ENCODE data around the gene BANP.
A peak's percentile ranks its signal among the peaks of the same experiment; 100 is the strongest.

Gene BANP

GRCh38 chr16:87952751-87953150 is 1.5 kb downstream of the BANP start:
- no peak for DNase-seq

GRCh38 chr16:87953308-87954215 is 2.3 kb downstream of the BANP start:
- DNase-seq = no peak

GRCh38 chr16:87954361-87954760 is 3.1 kb downstream of the BANP start:
- DNase-seq = no peak

- DNase-seq = no peak
Measured at GRCh38 chr16:87954826-87955225, 3.6 kb downstream of the BANP start.

GRCh38 chr16:87955302-87956097 is 4.3 kb downstream of the BANP start:
- no peak for DNase-seq

GRCh38 chr16:87956098-87956364 is 4.8 kb downstream of the BANP start:
- DNase-seq = no peak

GRCh38 chr16:87956365-87957231 is 5.4 kb downstream of the BANP start:
- peak; percentile 36 for DNase-seq

- DNase-seq = no peak
Measured at GRCh38 chr16:87957296-87958094, 6.3 kb downstream of the BANP start.

- no peak for DNase-seq
Measured at GRCh38 chr16:87958632-87959031, 7.4 kb downstream of the BANP start.

- DNase-seq = no peak
Measured at GRCh38 chr16:87959391-87959990, 8.3 kb downstream of the BANP start.

- no peak for DNase-seq
Measured at GRCh38 chr16:87960296-87960695, 9.1 kb downstream of the BANP start.

GRCh38 chr16:87960852-87961251 is 9.6 kb downstream of the BANP start:
- DNase-seq = no peak

- no peak for DNase-seq
Measured at GRCh38 chr16:87961623-87962022, 10.4 kb downstream of the BANP start.

- peak; percentile 85 for DNase-seq
Measured at GRCh38 chr16:87963400-87963799, 12.2 kb downstream of the BANP start.

- no peak for DNase-seq
Measured at GRCh38 chr16:87964049-87964659, 12.9 kb downstream of the BANP start.

GRCh38 chr16:87965417-87965816 is 14.2 kb downstream of the BANP start:
- no peak for DNase-seq

GRCh38 chr16:87966064-87966645 is 14.9 kb downstream of the BANP start:
- no peak for DNase-seq

GRCh38 chr16:87966685-87967185 is 15.5 kb downstream of the BANP start:
- no peak for DNase-seq

GRCh38 chr16:87968541-87968940 is 17.3 kb downstream of the BANP start:
- DNase-seq = peak; percentile 48

- DNase-seq = peak; percentile 24
Measured at GRCh38 chr16:87970186-87970585, 19.0 kb downstream of the BANP start.

GRCh38 chr16:87971933-87972332 is 20.7 kb downstream of the BANP start:
- DNase-seq = no peak

Measured in HCEC 1CT (cell line).